A549 (cell line): ENCODE results near the gene GABRR3. TPM values are rescaled to one million over a fixed set of nuclear protein-coding genes. Genes with fewer than 3 reads are reported as not detected.
A peak's percentile ranks its signal among the peaks of the same experiment; 100 is the strongest.

ENCODE experiments used
- ATAC-seq, 2 experiments: fragments of 200-7000 bp in 1 of 2; fragments of >200 bp in 1 of 2; cut with Nextera tagmentation in 1 of 2; cut with Tn5 transposase in 1 of 2; 3 replicates each; pipeline versions ENCODE4 v1.8.0 to v1.9.1; 2018 to 2020; ENCODE audit warnings: mild to moderate bottlenecking in 1 of 2, moderate library complexity in 1 of 2
- CTCF ChIA-PET: fragments of 300-600 bp; sonication (Branson Sonifier 250); formaldehyde crosslinking; extraction: SDS; loops from one replicate; lab custom pipeline; 2021; ENCODE audit warnings: antibody characterized with exemption, inconsistent platforms; lab: Yijun Ruan, JAX
- POLR2A ChIA-PET: fragments of 350-600 bp; formaldehyde crosslinking; extraction: SDS; loops from one replicate; lab custom pipeline; 2021; ENCODE audit warnings: antibody characterized with exemption, inconsistent platforms; lab: Yijun Ruan, JAX
- DNase-seq, 2 experiments: peaks; one replicate each; pipeline versions ENCODE4 v3.0.0 to v3.0.0-alpha.2; 2011 to 2016; ENCODE audit warnings: low read depth in 1 of 2, low spot score in 1 of 2
- FAIRE-seq: peaks from 2 replicates; lab custom pipeline; 2011; peaks lifted over from hg19 to GRCh38; lab: Jason Lieb, UNC
- H3K27ac ChIP-seq, 2 experiments: fragments of >200 bp; sonication (Bioruptor Twin); formaldehyde crosslinking; 3 replicates each; pipeline ENCODE4 v1.5.1; 2016 to 2017
- H3K4me1 ChIP-seq: fragments of >200 bp; sonication (Bioruptor Twin); formaldehyde crosslinking; 3 replicates; pipeline ENCODE4 v1.6.1; 2016
- H3K4me2 ChIP-seq: fragments of >200 bp; sonication (Bioruptor Twin); formaldehyde crosslinking; 3 replicates; pipeline ENCODE4 v1.6.1; 2016
- H3K4me3 ChIP-seq: fragments of >200 bp; sonication (Bioruptor Twin); formaldehyde crosslinking; 3 replicates; pipeline ENCODE4 v1.5.1; 2016
- H3K9me3 ChIP-seq: fragments of >200 bp; sonication (Bioruptor Twin); formaldehyde crosslinking; 3 replicates; pipeline ENCODE4 v1.6.1; 2016
- FOSL2 ChIP-seq, 2 experiments: fragments of 450-650 bp in 1 of 2; fragments of >200 bp in 1 of 2; sonication (Bioruptor Twin) in 1 of 2; formaldehyde crosslinking; IDR thresholded peaks; 2 replicates each; pipeline versions ENCODE4 v1.5.0 to v1.6.1; 2016 to 2020; ENCODE audit warnings: mild to moderate bottlenecking in 1 of 2, moderate library complexity in 1 of 2
- GATA3 ChIP-seq: IDR thresholded peaks from 2 replicates; pipeline ENCODE4 v1.6.1; 2012; ENCODE audit warnings: borderline replicate concordance
- JUNB ChIP-seq: fragments of >200 bp; sonication (Bioruptor Twin); formaldehyde crosslinking; IDR thresholded peaks from 2 replicates; pipeline ENCODE4 v1.6.1; 2016
- PHF8 ChIP-seq: fragments of 200-600 bp; sonication (generic); IDR thresholded peaks from 2 replicates; pipeline ENCODE4 v1.6.1; 2016; ENCODE audit warnings: low read depth, mild to moderate bottlenecking, antibody characterized with exemption, moderate library complexity, borderline replicate concordance
- POLR2A ChIP-seq: IDR thresholded peaks from 2 replicates; pipeline ENCODE4 v1.6.1; 2012; ENCODE audit warnings: mild to moderate bottlenecking, low read length
- whole genome bisulfite sequencing: methylation state at CpG from one replicate; pipeline ENCODE4 v1.1.6; 2017; ENCODE audit errors: missing lambda C conversion rate; 5-methylcytosine and 5-hydroxymethylcytosine counted together
- polyA plus RNA-seq, 4 experiments: library from polyadenylated mRNA; depleted of rRNA in 3 of 4; stranded (reverse); fragments of >200 nt; fragmentation: RNase III in 1 of 4; extraction: RNeasy Plus Mini Kit Qiagen cat#74134 plus additional on column Dnase treatment in 1 of 4; gene quantifications; 2 replicates in 3 of 4; 3 replicates in 1 of 4; pipeline ENCODE4 v1.2.3, GENCODE V29; 2011 to 2017
- TF ChIP-seq, protein P1 (sequence below): IDR thresholded peaks from 2 replicates; pipeline ENCODE4 v1.6.1; 2012
- TF ChIP-seq, protein P2 (sequence below): fragments of 250-450 bp; sonication (Bioruptor Pico); IDR thresholded peaks from 2 replicates; pipeline ENCODE4 v1.5.0; 2021; ENCODE audit warnings: mild to moderate bottlenecking, moderate library complexity, borderline replicate concordance

The GABRR3 gene
- polyA plus RNA-seq, 2 of the 4 experiments (the other 2 are of a cell fraction): not detected

DNA sequence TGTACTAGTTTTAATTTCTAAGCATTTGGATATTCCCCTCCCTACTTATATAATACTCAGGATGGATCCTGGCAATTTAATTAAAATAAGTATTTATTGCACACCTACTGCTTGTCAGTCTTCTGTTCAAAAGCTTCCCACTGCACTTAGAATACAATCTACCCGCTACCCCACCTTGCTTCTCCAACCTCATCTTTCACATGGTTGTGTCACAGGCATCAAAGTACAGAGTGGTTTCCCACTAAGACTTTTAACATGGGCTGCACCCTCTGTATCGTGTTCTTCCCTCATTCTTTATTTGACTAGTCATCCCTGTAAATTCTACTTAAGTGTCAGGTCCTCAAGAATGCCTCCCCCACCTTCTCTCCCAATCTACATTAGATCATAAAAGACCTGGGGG lies 97.9 kb downstream of the GABRR3 start:
- POLR2A ChIA-PET: no interaction called here
- Histone ChIP-seq H3K4me2 (no peak overlapping the region), H3K4me1 (no peaks in the 10 kb centered on the region), H3K4me3 (no peak overlapping the region), H3K27ac (no peak overlapping the region), H3K9me3 (no peaks in the 10 kb centered on the region)
- TF ChIP-seq FOSL2 (IDR thresholded peaks at IDR 0.05) (no peak), FOSL2 (CRISPR knock-in tag; IDR thresholded peaks at IDR 0.05) (no peak)
- 87% methylated on average over 2 of the region's 2 CpGs for WGBS
- no peak for ATAC-seq
- no peak for FAIRE-seq
- no peak for DNase-seq
- CTCF ChIA-PET: interaction anchor here (1.6 kb wide), 1 partner anchor 13 kb away, joined by 4 read pairs; no protein-coding TSS in a partner anchor

DNA sequence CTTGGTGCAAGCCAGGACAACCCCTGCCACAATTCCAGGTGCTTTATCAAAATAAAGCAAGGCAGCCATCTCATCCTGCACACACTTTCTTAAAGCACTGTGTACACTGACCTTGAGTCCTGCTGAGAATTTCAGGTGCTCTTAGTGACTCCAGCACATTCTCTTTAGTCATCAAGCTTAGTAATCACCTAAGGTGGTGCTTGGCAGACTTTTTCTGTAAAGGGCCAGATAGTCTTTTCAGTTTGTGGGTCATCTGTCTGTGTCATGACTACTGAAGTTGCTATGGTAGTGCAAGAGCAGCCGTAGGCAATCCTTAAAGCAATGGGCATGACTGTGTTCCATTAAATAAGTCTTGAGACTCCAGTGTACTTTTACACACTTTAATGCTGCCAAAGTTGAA lies 99.3 kb downstream of the GABRR3 start:
- H3K4me2 ChIP-seq: no peak overlapping the region
- ChIA-PET CTCF (interaction anchor here (0.7 to 2.0 kb wide), 2 partner anchors 11 to 143 kb away, joined by 3 to 5 read pairs; no protein-coding TSS in a partner anchor), POLR2A (no interaction called here)
- WGBS: 94% methylated on average over 1 of the region's 1 CpG
- DNase-seq (no peak), ATAC-seq (0 out of 6 replicates have a peak, but pooled peaks of 1 of the 2 experiments have one; percentile 15), FAIRE-seq (no peak)
- TF ChIP-seq PHF8 (no peak), POLR2A (no peak), GATA3 (no peak), JUNB (no peak)
- TF ChIP-seq, protein P1, sequence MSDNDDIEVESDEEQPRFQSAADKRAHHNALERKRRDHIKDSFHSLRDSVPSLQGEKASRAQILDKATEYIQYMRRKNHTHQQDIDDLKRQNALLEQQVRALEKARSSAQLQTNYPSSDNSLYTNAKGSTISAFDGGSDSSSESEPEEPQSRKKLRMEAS: no peak
- TF ChIP-seq, protein P2, sequence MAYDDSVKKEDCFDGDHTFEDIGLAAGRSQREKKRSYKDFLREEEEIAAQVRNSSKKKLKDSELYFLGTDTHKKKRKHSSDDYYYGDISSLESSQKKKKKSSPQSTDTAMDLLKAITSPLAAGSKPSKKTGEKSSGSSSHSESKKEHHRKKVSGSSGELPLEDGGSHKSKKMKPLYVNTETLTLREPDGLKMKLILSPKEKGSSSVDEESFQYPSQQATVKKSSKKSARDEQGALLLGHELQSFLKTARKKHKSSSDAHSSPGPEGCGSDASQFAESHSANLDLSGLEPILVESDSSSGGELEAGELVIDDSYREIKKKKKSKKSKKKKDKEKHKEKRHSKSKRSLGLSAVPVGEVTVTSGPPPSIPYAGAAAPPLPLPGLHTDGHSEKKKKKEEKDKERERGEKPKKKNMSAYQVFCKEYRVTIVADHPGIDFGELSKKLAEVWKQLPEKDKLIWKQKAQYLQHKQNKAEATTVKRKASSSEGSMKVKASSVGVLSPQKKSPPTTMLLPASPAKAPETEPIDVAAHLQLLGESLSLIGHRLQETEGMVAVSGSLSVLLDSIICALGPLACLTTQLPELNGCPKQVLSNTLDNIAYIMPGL (CRISPR knock-in tag): no peak
- no peaks in the 10 kb centered on the region for H3K9me3 ChIP-seq
- H3K4me1 ChIP-seq: no peaks in the 10 kb centered on the region
- H3K27ac ChIP-seq: no peak overlapping the region
- no peak overlapping the region for H3K4me3 ChIP-seq

Other genes starting within 250 kb of the GABRR3 start
- gene CRYBG3, start 213.3 kb downstream of the GABRR3 start, polyA plus RNA-seq (2011; rRNA removed): 8.7 TPM in 2 replicates
- gene CRYBG3, start 213.3 kb downstream of the GABRR3 start, polyA plus RNA-seq (2017; fragmentation: RNase III; extraction: RNeasy Plus Mini Kit Qiagen cat#74134 plus additional on column Dnase treatment): 3.6 to 4.5 TPM (median 4.3 TPM) in 3 replicates
- 42.4 and 49.6 TPM in 2 replicates for gene RIOX2, start 62.9 kb downstream of the GABRR3 start, polyA plus RNA-seq (2011; rRNA removed)
- gene RIOX2, start 62.9 kb downstream of the GABRR3 start, polyA plus RNA-seq (2017; fragmentation: RNase III; extraction: RNeasy Plus Mini Kit Qiagen cat#74134 plus additional on column Dnase treatment): 34.1 to 40.1 TPM (median 35.0 TPM) in 3 replicates
- not detected in 2 replicates for gene OR5AC2, start 51.9 kb upstream of the GABRR3 start, polyA plus RNA-seq (2011; rRNA removed)
- not detected in 3 replicates for gene OR5AC2, start 51.9 kb upstream of the GABRR3 start, polyA plus RNA-seq (2017; fragmentation: RNase III; extraction: RNeasy Plus Mini Kit Qiagen cat#74134 plus additional on column Dnase treatment)
- gene OR5H1, start 95.4 kb upstream of the GABRR3 start, polyA plus RNA-seq (2011; rRNA removed): not detected in 2 replicates
- gene OR5H1, start 95.4 kb upstream of the GABRR3 start, polyA plus RNA-seq (2017; fragmentation: RNase III; extraction: RNeasy Plus Mini Kit Qiagen cat#74134 plus additional on column Dnase treatment): not detected in 3 replicates
- not detected in 2 replicates for gene OR5H14, start 112.2 kb upstream of the GABRR3 start, polyA plus RNA-seq (2011; rRNA removed)
- gene OR5H14, start 112.2 kb upstream of the GABRR3 start, polyA plus RNA-seq (2017; fragmentation: RNase III; extraction: RNeasy Plus Mini Kit Qiagen cat#74134 plus additional on column Dnase treatment): not detected in 3 replicates
- not detected in 2 replicates for gene OR5H15, start 131.4 kb upstream of the GABRR3 start, polyA plus RNA-seq (2011; rRNA removed)
- gene OR5H15, start 131.4 kb upstream of the GABRR3 start, polyA plus RNA-seq (2017; fragmentation: RNase III; extraction: RNeasy Plus Mini Kit Qiagen cat#74134 plus additional on column Dnase treatment): not detected in 3 replicates
- not detected in 2 replicates for gene OR5H6, start 228.9 kb upstream of the GABRR3 start, polyA plus RNA-seq (2011; rRNA removed)
- gene OR5H6, start 228.9 kb upstream of the GABRR3 start, polyA plus RNA-seq (2017; fragmentation: RNase III; extraction: RNeasy Plus Mini Kit Qiagen cat#74134 plus additional on column Dnase treatment): not detected in 3 replicates
- gene OR5H2, start 247.2 kb upstream of the GABRR3 start, polyA plus RNA-seq (2011; rRNA removed): not detected in 2 replicates
- not detected in 3 replicates for gene OR5H2, start 247.2 kb upstream of the GABRR3 start, polyA plus RNA-seq (2017; fragmentation: RNase III; extraction: RNeasy Plus Mini Kit Qiagen cat#74134 plus additional on column Dnase treatment)